Measurements from ENCODE around the gene ACER2. TPM values are rescaled to one million over a fixed set of nuclear protein-coding genes. Genes with fewer than 3 reads are reported as not detected.

Gene ACER2
- total RNA-seq, 2 donors from 2014 or later = 3.5 to 5.5 TPM

DNA sequence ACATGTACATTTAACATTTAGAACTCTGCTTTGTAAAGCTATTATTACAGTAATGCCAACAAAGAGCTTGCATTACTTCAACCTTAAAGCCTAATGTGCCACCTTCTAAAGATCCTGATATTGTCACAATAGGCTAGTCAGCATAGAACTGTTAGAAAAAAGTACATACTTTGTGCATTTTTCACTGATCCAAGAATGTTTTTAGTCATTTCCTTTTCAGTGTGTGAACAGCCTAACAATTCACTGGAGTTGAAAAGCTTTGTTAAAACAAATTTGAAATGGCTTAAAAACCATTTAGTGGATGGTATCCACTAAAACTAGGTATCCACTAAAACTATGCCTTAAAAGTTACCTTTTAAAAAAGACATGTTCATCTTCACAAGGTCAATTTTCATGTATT, 33.3 kb upstream of the ACER2 start:
- no peak for DNase-seq (ENCODE audit: low spot score)
- H3K27ac ChIP-seq = no peak overlapping the region
- H3K27me3 ChIP-seq = no peaks in the 10 kb centered on the region
- TF ChIP-seq, protein P1, sequence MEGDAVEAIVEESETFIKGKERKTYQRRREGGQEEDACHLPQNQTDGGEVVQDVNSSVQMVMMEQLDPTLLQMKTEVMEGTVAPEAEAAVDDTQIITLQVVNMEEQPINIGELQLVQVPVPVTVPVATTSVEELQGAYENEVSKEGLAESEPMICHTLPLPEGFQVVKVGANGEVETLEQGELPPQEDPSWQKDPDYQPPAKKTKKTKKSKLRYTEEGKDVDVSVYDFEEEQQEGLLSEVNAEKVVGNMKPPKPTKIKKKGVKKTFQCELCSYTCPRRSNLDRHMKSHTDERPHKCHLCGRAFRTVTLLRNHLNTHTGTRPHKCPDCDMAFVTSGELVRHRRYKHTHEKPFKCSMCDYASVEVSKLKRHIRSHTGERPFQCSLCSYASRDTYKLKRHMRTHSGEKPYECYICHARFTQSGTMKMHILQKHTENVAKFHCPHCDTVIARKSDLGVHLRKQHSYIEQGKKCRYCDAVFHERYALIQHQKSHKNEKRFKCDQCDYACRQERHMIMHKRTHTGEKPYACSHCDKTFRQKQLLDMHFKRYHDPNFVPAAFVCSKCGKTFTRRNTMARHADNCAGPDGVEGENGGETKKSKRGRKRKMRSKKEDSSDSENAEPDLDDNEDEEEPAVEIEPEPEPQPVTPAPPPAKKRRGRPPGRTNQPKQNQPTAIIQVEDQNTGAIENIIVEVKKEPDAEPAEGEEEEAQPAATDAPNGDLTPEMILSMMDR (IDR thresholded peaks at IDR 0.05) = no peak
- no peaks in the 10 kb centered on the region for H3K9me3 ChIP-seq
- peaks cover 74% of the 10 kb centered on the region for H3K36me3 ChIP-seq
- H3K4me1 ChIP-seq = peaks cover 0 to 23% of the 10 kb centered on the region in 2 donors
- no peak overlapping the region for H3K4me3 ChIP-seq

DNA sequence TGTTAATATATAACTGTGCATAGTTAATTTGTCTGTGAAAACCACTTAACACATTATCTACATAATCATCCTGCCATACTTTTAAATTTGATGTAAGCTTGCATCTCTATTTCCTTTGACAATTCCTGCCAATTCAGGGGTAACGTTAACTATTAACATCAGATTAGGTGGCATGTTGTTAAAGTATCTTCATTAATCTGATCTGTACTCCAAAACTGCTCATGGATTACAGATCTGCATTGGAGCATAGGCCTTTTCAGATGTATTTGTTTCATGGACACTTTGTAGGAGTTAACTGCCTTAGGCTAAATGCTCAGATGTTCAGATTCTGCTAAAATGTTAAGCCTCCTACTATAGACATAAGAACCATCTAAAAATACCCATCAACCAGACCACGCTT, 31.9 kb upstream of the ACER2 start:
- Histone ChIP-seq H3K9me3 (no peaks in the 10 kb centered on the region), H3K4me3 (no peak overlapping the region), H3K27me3 (no peaks in the 10 kb centered on the region), H3K27ac (no peak overlapping the region), H3K36me3 (peaks cover 62% of the 10 kb centered on the region), H3K4me1 (peaks cover 0 to 23% of the 10 kb centered on the region in 2 donors)
- TF ChIP-seq, protein P1 (IDR thresholded peaks at IDR 0.05) = no peak
- no peak for DNase-seq (ENCODE audit: low spot score)

DNA sequence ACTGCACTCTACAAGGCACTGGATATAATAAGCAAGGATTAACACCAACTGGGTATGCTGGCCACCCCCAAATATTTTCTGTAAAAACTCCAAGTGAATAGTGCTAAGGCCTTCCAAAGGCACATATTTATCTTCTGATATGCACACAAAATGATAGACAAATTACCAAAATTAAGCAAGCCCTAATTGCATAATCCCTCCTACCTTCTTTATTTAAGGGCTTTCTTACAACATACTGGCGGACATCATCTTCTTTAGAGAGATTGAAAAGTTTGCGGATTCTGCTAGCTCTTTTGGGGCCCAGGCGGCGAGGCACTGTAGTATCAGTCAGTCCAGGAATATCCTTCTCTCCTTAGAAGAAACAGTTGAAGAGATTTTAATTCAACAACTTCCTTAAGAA, 30.6 kb upstream of the ACER2 start:
- TF ChIP-seq, protein P1 (IDR thresholded peaks at IDR 0.05) = no peak
- no peaks in the 10 kb centered on the region for H3K9me3 ChIP-seq
- H3K4me3 ChIP-seq = no peak overlapping the region
- no peak for DNase-seq (ENCODE audit: low spot score)
- no peak overlapping the region for H3K27ac ChIP-seq
- H3K27me3 ChIP-seq = no peaks in the 10 kb centered on the region
- peaks cover 0 to 23% of the 10 kb centered on the region in 2 donors for H3K4me1 ChIP-seq
- peaks cover 53% of the 10 kb centered on the region for H3K36me3 ChIP-seq

DNA sequence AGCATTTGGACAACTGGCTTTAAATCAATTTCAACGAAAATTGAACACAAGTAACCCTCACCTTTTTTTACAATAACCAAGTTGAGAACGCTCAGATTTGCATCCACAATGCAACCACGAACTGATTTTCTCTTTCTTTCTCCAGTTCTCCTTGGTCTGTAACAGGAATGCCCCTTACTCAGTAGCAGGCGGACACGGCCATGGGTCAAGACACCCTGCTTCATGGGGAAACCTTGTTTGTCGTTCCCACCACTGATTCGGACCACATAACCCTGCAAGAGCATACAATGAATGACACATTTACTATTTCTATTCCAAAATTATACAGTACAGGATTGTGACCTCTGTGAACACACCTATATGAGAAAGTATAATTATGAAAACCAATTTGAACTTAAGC, 30.2 kb upstream of the ACER2 start:
- no peaks in the 10 kb centered on the region for H3K27me3 ChIP-seq
- no peak for DNase-seq (ENCODE audit: low spot score)
- H3K4me3 ChIP-seq = peak overlapping the region in 1 of 2 donors; percentile 73
- TF ChIP-seq, protein P1 (IDR thresholded peaks at IDR 0.05) = no peak
- H3K27ac ChIP-seq = no peak overlapping the region
- peaks cover 0 to 23% of the 10 kb centered on the region in 2 donors for H3K4me1 ChIP-seq
- H3K9me3 ChIP-seq = no peaks in the 10 kb centered on the region
- peaks cover 53% of the 10 kb centered on the region for H3K36me3 ChIP-seq

DNA sequence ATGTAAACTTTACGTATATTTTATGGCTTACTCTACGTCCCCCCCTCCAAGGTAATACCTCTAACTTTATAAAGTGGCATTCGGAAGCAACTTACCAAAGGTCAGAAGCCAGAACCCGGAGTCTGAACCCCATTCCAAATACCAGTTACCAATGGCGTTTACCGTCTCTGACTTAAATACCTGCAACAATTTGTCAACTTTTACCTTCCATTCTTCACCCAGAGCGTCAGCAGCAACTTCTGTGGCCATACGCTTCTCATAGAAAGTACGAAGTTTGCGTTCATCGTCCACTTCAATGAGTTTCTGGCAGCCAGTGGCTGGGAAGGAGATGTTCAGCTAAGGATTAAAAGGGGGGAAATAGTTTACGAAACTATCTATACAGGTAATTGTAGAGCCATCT, 29.5 kb upstream of the ACER2 start:
- H3K9me3 ChIP-seq = no peaks in the 10 kb centered on the region
- H3K36me3 ChIP-seq = peaks cover 47% of the 10 kb centered on the region
- no peak for DNase-seq (ENCODE audit: low spot score)
- H3K27me3 ChIP-seq = no peaks in the 10 kb centered on the region
- TF ChIP-seq, protein P1 (IDR thresholded peaks at IDR 0.05) = no peak
- peak overlapping the region; percentile 91 to 93 for H3K27ac ChIP-seq
- peak overlapping the region; percentile 63 to 73 for H3K4me3 ChIP-seq
- peaks cover 0 to 23% of the 10 kb centered on the region in 2 donors for H3K4me1 ChIP-seq

DNA sequence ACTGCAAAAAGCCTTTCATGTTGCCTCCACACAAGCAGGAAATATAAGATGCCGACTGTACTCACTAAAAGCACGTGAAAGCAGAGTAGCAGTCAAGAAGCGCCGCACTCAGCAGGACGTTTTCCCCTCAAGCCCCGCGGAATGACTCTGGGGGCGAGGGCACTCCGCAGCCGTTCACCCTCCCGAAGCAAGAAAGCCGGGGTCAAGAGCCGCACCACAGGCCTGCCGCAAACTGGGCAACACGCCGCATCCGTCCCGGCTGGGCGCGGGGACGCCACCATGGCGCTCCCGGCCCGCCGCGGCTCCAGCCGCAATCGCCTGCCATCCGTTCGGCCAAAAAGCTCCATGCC, 29.1 kb upstream of the ACER2 start:
- no peaks in the 10 kb centered on the region for H3K9me3 ChIP-seq
- no peak for DNase-seq (ENCODE audit: low spot score)
- H3K36me3 ChIP-seq = peaks cover 43% of the 10 kb centered on the region
- TF ChIP-seq, protein P1 (IDR thresholded peaks at IDR 0.05) = no peak
- H3K4me1 ChIP-seq = peaks cover 0 to 23% of the 10 kb centered on the region in 2 donors
- H3K27me3 ChIP-seq = no peaks in the 10 kb centered on the region
- H3K4me3 ChIP-seq = peak overlapping the region; percentile 63 to 73
- H3K27ac ChIP-seq = peak overlapping the region; percentile 91 to 93
